HEK293T (cell line): ENCODE data around the gene ESPNL.

Experiments
- CTCF ChIA-PET: fragments of 350-600 bp; formaldehyde crosslinking; extraction: SDS; loops from one replicate; lab custom pipeline; 2021; ENCODE audit warnings: antibody characterized with exemption, inconsistent platforms; lab: Yijun Ruan, JAX
- POLR2A ChIA-PET: fragments of 350-600 bp; formaldehyde crosslinking; extraction: SDS; loops from one replicate; lab custom pipeline; 2020; ENCODE audit warnings: antibody characterized with exemption, inconsistent platforms; lab: Yijun Ruan, JAX
- DNase-seq: peaks from one replicate; pipeline ENCODE4 v3.0.0; 2012; ENCODE audit warnings: mixed read lengths; ENCODE audit errors: extremely low spot score
- ARNT ChIP-seq: fragments of 450-650 bp; IDR thresholded peaks from 2 replicates; pipeline ENCODE4 v1.6.1; 2017; ENCODE audit warnings: mild to moderate bottlenecking
- BHLHE40 ChIP-seq: fragments of 450-650 bp; IDR thresholded peaks from 2 replicates; pipeline ENCODE4 v1.6.1; 2016; ENCODE audit warnings: mild to moderate bottlenecking, moderate library complexity, borderline replicate concordance
- CTBP1 ChIP-seq: fragments of 450-650 bp; IDR thresholded peaks from 2 replicates; pipeline ENCODE4 v1.6.1; 2016; ENCODE audit warnings: borderline replicate concordance
- ELF4 ChIP-seq: fragments of 450-650 bp; IDR thresholded peaks from 2 replicates; pipeline ENCODE4 v1.6.1; 2017; ENCODE audit warnings: antibody characterized with exemption
- FOXA1 ChIP-seq: fragments of 450-650 bp; IDR thresholded peaks from 2 replicates; pipeline ENCODE4 v1.6.1; 2016; ENCODE audit warnings: mild to moderate bottlenecking
- FOXK2 ChIP-seq: fragments of 450-650 bp; IDR thresholded peaks from 2 replicates; pipeline ENCODE4 v1.6.1; 2016; ENCODE audit warnings: mild to moderate bottlenecking
- FOXM1 ChIP-seq: fragments of 450-650 bp; IDR thresholded peaks from 2 replicates; pipeline ENCODE4 v1.6.1; 2017; ENCODE audit warnings: mild to moderate bottlenecking, borderline replicate concordance
- HDGF ChIP-seq: fragments of 450-650 bp; IDR thresholded peaks from 2 replicates; pipeline ENCODE4 v1.6.1; 2017; ENCODE audit warnings: antibody characterized with exemption, borderline replicate concordance
- L3MBTL2 ChIP-seq: fragments of 450-650 bp; conservative IDR thresholded peaks from 2 replicates; pipeline ENCODE4 v1.6.1; 2016; ENCODE audit warnings: mild to moderate bottlenecking
- LEF1 ChIP-seq: fragments of 450-650 bp; IDR thresholded peaks from 2 replicates; pipeline ENCODE4 v1.6.1; 2017; ENCODE audit warnings: mild to moderate bottlenecking, borderline replicate concordance
- NFRKB ChIP-seq: fragments of 450-650 bp; IDR thresholded peaks from 2 replicates; pipeline ENCODE4 v1.6.1; 2016; ENCODE audit warnings: mild to moderate bottlenecking, moderate library complexity
- SP1 ChIP-seq: fragments of 450-650 bp; IDR thresholded peaks from 2 replicates; pipeline ENCODE4 v1.6.1; 2017
- SUZ12 ChIP-seq: fragments of 450-650 bp; IDR thresholded peaks from 2 replicates; pipeline ENCODE4 v1.6.1; 2016; ENCODE audit warnings: mild to moderate bottlenecking
- TARDBP ChIP-seq: fragments of 450-650 bp; IDR thresholded peaks from 2 replicates; pipeline ENCODE4 v1.6.1; 2016
- ZNF384 ChIP-seq: fragments of 450-650 bp; IDR thresholded peaks from 2 replicates; pipeline ENCODE4 v1.6.1; 2016
- TF ChIP-seq, protein P1 (sequence below): fragments of 450-650 bp; IDR thresholded peaks from 2 replicates; pipeline ENCODE4 v1.6.1; 2016

Gene ESPNL

GRCh38 chr2:238092486-238093035 lies 7.6 kb upstream of the ESPNL start:
- CTCF ChIA-PET: no interaction called here
- POLR2A ChIA-PET: no interaction called here
- no peak for TF ChIP-seq SUZ12
- TF ChIP-seq CTBP1: no peak
- peak; percentile 4 for DNase-seq

GRCh38 chr2:238093181-238094140 lies 6.7 kb upstream of the ESPNL start:
- TF ChIP-seq FOXA1 (no peak), CTBP1 (no peak)
- POLR2A ChIA-PET: no interaction called here
- DNase-seq: peak; percentile 4
- CTCF ChIA-PET: no interaction called here

- POLR2A ChIA-PET: no interaction called here
- CTCF ChIA-PET: no interaction called here
- no peak for DNase-seq
- TF ChIP-seq FOXM1: no peak
- no peak for TF ChIP-seq ARNT
- TF ChIP-seq FOXK2: no peak
- no peak for TF ChIP-seq L3MBTL2
- TF ChIP-seq ELF4: no peak
These were observed 5.6 kb upstream of the ESPNL start for GRCh38 chr2:238094438-238095022.

- POLR2A ChIA-PET: no interaction called here
- CTCF ChIA-PET: interaction anchor here (0.5 kb wide), 1 partner anchor 223 kb away, joined by 5 read pairs; no protein-coding TSS in a partner anchor
These were observed 5.0 kb upstream of the ESPNL start for GRCh38 chr2:238095143-238095542.

DNA sequence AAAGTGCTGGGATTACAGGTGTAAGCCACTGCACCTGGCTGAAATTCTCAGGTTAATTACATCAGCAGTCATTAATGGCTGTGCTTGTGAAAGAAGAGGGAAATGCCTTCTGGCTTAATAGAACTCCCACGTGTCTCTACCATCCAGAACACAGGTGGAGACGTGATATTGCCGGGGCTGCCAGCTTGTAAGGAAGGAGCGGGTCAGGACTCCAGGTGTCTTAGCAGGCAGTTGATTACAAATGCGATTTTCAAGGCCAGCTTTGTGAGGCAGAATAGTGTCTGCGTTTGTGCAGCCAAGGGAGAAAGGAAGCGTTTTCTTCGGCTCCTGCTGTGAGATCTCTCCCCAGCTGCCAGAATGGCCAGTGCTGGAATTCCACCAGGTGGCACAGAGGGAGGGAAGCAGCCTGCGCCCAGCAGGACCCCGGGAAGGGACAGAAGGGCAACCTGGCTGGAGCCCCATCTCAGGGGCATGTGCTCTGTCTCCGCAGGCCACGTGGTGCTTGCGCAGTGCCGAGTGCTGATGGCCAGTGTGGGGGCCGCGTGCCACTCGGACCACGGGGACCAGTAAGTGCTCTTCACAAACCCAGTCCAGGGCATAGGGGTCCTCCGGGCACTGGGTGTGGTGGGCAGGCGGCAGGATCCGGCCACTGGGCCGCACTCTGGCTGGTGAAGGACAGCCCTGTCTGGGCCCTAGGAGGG lies 3.7 kb upstream of the ESPNL start:
- CTCF ChIA-PET: no interaction called here

More at GRCh38 chr2:238095143-238095542, 5.0 kb upstream of the ESPNL start:
- no peak for DNase-seq
- no peak for TF ChIP-seq NFRKB
- no peak for TF ChIP-seq LEF1
- no peak for TF ChIP-seq ARNT
- TF ChIP-seq SUZ12: no peak
- no peak for TF ChIP-seq BHLHE40
- TF ChIP-seq FOXK2: no peak
- TF ChIP-seq L3MBTL2: no peak
- no peak for TF ChIP-seq FOXA1
- TF ChIP-seq HDGF: no peak
- no peak for TF ChIP-seq FOXM1
- TF ChIP-seq ZNF384: no peak
- TF ChIP-seq, protein P1, sequence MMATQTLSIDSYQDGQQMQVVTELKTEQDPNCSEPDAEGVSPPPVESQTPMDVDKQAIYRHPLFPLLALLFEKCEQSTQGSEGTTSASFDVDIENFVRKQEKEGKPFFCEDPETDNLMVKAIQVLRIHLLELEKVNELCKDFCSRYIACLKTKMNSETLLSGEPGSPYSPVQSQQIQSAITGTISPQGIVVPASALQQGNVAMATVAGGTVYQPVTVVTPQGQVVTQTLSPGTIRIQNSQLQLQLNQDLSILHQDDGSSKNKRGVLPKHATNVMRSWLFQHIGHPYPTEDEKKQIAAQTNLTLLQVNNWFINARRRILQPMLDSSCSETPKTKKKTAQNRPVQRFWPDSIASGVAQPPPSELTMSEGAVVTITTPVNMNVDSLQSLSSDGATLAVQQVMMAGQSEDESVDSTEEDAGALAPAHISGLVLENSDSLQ: no peak
- TF ChIP-seq SP1: no peak
- TF ChIP-seq CTBP1: no peak
- no peak for TF ChIP-seq TARDBP
- no peak for TF ChIP-seq ELF4

GRCh38 chr2:238097201-238097987 lies 2.7 kb upstream of the ESPNL start:
- POLR2A ChIA-PET: interaction anchor here (1.4 to 1.5 kb wide), 2 partner anchors 35 to 37 kb away, joined by 5 to 6 read pairs; partner anchors contain the start of gene SCLY
- DNase-seq: peak; percentile 5
- CTCF ChIA-PET: no interaction called here
- TF ChIP-seq FOXK2 (no peak), ARNT (no peak), LEF1 (no peak), L3MBTL2 (no peak), TARDBP (no peak), SUZ12 (no peak), CTBP1 (no peak), ELF4 (no peak), BHLHE40 (no peak), HDGF (no peak), FOXA1 (no peak), NFRKB (no peak), SP1 (no peak), ZNF384 (no peak), FOXM1 (no peak)
- TF ChIP-seq, protein P1: no peak

More for the DNA sequence above, 3.7 kb upstream of the ESPNL start:
- POLR2A ChIA-PET: no interaction called here
- TF ChIP-seq FOXA1 (no peak), L3MBTL2 (no peak), ZNF384 (no peak)
- DNase-seq: peak; percentile 3
